HG03520 (cell line): Measurements from ENCODE around the gene HNF4A.

Experiments
- ATAC-seq: cut with Tn5 transposase; IDR thresholded peaks from one replicate; pipeline ENCODE4 v1.9.1; 2021; ENCODE audit warnings: mild to moderate bottlenecking, moderate library complexity; ENCODE audit not compliant: unreplicated experiment

Gene HNF4A

DNA sequence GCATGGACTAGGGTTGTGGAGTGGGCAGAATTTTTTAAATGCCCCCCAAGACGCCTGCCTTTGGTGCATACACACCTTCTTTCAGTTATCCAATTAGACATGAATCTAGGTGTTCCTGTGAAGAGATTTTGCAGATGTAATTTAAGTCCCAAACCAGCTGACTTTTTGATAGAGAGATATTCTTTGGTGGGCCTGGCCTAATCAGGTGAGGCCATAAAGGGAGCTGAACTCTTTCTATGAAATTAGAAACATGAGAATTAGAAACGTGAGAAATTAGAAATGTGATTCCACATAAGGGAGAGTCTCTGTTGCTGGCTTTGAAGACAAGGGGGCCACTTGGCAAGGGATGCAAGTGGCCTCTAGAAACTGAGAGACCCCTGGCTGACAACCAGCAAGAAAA lies 83.8 kb downstream of the HNF4A start:
- ATAC-seq: no peak

DNA sequence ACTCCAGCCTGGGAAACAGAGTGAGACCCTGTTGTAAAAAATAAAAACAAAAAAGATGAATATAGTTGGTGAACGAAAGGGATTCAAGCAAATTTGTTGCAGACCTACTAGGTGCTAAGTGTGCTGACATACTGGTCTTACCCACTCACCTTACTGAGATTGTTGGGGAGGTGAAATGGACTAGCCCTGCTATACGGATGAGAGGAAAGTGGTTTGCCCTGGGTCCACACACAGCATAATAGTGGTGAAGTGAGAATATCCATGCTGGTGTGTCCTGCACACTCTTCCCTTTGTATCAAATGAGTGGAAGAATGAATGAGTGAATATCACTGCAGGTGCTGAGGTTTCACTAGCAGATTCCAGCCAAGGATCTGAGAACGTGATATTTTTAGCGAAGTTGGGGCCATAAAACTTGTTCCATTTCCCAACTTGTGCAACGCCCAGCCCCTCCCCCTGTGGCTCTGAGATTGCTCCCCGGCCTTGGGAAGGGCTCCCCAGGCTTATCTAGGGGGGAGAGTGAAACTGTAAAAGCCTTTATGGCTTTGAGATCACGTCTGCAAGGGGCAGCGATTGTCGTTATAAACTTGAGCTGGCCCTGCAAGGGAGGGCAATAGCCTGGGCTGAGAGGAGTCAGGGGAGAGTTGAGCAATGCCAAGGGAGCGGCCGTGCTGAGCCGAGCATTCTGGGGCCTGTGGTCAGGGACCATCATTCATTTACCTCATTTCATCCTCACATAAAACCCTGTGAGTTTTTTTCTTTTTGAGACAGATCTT lies 87.0 kb downstream of the HNF4A start:
- no peak for ATAC-seq

DNA sequence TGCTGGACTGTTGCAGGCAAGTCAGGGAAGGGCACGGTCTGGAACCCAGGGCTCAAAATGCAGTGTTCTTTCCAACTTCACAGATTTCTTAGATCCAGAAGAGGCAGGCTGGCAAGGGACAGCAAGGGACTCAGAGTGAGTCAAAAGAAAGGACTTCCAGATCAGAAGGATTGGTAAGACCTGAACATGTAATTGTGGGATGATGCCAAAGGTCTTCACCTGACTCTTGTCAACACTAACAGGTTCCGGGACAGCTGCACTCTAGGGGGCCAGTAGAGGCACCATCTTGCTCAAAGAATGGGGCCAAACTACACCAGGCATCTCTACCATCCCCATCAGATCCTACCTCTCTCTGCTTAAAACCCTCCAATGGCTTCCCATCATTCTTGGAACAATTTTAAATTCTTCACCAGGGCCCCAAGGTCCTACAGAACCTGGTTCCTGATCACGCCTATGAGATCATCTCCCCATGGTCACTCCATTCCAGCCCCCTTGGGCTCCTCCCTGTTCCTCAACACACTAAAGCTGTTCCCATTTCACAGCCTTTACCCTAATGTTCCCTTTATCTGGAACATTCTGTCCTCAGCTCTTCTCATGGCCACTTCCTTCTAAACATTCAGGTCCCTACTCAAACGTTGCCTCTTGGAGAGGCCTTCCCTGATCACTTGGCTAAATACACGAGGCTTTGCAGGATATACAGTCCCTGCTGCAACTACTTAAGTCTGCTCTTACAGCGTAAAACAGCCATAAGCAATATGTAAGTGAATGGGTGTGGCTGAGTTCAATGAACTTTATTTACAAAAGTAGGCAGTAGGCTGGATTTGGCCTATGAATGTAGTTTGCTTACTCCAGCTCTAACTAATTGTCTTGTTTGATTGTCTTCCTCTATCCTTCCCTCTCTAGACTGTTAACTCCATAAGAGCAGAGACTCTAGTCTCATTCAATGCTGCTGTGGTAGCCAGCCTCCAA lies 90.5 kb downstream of the HNF4A start:
- ATAC-seq: no peak

DNA sequence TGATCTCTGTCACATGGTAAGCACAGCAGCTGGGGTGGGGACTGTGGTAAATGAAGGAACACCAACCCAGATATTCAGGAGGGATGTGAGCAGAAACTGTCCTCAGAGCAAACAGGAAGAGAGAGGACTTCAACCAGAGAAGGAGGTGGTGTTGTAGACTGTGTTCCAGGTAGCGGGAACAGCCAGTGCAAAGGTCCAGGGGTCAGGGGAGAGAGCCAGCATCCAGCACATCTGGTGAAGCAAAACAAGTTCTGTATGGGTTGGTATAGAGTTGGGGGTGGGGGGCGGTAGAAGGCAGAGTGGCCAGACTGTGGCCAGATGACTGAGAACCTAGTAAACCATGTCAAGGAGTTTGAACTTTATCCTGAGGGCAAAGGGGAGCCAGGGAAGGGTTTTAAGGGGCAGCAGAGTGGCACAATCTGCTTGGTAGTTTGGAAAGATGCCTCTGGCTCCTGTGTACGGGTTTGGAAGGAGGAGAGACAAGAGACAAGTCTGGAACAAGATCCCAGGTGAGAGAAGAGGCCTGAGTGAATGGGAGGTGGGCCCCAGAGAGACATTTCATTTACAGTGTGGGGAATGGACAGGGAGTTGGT lies 92.4 kb downstream of the HNF4A start:
- no peak for ATAC-seq

DNA sequence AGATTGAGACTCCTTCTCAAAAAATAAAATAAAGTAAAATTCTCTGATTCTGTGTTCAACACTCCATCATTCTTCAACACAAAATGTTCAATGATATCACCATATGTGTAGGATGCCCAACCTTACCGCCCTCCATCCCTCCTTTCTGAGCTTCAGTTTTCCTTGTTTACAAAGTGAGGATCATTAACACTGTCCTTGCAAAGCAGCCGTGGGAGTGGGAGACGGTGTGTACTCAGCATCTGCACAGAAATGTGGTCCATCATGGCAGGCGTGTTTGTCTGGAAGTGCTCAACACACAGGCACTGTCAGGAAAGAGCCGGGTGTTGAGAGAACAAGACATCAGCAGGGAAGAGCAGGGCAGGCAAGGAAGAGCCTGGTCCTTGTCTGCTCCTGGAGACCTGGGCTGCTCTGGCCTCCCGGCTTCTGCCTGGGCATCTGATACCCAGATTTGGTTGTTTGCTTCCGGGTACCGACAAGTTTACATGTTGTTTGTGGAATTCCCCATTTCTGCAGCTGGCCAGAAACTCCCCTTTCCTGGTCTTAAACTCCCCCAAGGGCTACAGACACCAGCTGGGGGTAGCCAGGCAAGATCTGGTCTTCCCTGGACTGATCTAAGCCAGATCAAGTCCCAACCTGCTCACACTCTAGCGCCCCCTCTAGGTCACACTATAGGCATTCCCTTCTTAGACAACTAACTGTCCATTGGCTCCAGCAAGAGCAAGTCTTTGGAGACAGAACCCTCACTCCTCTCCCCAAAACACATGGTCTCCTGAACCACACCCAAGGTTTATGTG lies 93.5 kb downstream of the HNF4A start:
- no peak for ATAC-seq

DNA sequence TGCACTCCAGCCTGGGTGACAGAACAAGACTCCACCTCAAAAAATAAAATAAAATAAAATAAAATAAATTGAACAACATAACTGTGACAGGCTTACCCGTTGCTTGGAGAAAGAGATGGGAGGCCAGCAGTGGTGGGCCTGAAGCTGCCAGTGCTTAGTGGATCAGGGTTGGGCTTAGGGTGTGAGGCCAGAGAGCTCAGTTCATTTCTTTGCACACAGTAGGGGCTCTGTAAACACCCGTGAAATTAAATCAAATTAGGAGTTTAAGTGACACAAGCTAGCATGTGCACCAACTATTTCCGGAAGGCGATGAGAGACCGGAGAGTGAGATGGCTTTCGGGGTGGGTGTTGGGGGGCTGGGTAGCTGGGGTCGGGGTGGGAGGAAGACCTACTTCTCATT lies 94.4 kb downstream of the HNF4A start:
- no peak for ATAC-seq

DNA sequence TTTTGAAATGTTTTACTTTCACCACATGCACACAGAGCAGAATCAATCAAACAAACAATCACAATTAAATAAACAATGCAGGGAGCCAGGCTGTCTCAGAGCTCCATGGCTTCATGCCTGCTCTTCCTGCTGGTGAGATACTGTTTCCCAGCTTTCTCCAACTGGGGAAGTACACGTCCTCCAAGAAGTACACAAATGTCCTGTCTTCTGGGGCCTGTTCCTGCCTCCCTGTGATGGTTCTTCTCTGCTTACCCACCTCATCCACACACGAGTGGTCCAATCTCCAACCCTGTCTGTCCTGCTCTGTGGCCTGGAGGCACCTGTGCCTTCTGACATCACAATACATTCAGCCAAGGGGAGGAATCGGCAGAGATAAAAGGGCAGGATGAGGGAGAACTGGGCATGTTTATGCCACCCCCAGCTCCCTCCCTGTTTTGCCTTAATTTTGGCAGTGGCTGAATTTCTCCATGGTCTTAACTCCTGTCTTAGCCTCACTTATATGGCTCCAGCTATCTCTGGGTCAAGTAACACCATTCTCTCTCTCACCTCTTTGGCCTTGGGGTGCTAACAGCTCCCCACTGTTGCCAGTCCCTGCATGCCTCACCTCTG lies 94.9 kb downstream of the HNF4A start:
- ATAC-seq: no peak

DNA sequence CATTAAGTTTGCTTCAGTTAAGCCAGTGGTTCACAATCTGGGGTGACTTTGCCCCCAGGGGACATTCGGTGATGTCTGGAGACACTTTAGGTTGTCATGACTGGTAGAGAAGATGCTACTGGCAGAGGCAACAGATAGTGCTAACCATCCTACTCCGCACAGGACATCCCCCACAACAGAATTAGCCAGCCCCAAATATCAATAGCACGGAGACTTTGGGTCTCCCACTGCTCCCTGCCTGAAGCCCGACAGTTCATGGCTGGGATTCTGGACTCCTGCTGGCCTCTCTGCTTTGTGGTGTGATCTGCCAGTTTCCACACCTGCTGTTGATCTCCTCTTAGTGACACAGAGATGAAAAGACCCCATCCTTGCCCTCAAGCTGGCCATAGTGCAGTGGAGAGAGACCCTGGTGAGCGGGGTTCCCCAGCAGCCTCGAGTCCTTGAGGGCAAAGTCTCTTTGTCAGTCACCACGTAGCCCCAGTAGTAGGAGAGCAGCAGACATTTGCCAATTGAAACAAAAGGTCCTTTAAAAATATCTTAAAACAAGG lies 95.5 kb downstream of the HNF4A start:
- no peak for ATAC-seq

DNA sequence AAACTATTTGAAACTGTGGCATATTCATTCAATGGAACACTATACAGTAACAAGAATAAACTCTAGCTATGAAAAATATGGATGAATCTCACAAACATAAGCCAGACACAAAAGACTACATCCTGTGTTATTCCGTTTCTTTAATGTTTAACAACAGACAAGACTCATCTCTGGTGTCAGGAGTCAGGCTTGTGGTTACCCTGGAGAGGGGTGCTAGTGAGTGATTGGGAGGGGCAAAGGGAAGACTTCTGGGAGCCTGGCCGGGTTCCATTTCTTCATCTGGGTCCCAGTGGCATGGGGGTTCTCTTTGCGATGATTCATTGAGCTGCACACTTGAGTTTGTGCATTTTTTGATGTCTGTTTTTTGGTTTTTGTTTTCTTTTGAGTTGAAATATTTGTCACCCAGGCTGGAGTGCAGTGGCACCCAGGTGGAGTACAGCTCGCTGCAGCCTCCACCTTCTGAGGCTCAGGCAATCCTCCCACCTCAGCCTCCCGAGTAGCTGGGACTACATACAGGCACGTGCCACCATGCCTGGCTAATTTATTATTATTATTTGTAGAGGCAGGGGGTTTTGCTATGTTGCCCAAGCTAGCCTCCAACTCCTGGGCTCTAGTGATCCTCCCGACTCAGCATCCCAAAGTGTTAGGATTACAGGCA lies 98.9 kb downstream of the HNF4A start:
- ATAC-seq: no peak

DNA sequence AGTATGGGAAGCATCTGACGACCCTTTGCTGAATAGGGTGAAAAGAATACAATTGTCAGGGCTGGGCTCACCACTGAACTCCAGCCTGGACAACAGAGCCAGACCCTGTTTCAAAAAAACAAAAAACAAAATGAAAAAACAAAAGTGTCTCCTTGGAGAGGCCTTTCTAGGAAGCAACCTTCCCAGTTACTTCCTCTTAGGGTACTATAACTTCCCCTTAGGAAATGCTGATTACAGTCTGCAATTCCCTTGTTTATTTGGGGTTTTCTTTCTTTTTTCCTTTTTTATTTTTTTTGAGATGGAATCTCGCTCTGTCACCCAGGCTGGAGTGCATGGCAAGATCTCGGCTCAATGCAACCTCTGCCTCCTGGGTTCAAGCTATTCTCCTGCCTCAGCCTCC lies 99.6 kb downstream of the HNF4A start:
- no peak for ATAC-seq

DNA sequence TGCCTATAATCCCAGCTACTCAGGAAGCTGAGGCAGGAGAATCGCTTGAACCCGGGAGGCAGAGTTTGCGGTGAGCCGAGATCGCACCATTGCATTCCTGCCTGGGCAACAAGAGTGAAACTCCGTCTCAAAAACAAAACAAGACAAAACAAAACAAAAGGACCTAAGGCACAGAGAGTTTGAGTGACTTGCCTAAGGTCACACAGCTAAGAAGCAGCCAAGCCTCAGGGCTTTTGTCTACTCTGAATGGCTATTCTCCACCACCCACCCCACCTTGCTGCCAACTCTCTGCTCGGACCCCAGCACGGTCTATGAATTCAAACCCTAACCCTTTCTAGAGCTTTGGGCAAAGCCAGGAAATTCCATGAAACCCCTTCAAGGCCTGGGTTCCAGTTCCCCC lies 101.1 kb downstream of the HNF4A start:
- no peak for ATAC-seq

DNA sequence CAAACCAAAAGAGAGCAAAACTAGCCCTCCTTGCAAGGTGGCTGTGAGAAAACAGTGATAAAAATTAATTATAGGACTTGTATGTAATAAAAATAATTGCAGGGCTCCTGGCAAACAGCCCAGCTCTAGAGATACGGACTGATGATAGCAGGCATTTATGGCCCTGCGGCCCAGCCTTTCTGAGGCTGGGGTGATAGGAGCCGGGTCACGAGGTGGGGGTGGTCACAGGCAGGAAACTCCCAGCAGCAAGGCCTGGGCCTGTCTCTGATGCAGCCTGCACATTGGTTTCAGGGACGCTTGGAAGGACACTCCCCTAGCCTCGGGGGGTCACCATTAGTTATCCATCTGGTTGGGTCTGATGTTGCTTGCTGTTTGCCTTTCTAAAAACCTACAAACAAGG lies 101.5 kb downstream of the HNF4A start:
- no peak for ATAC-seq

DNA sequence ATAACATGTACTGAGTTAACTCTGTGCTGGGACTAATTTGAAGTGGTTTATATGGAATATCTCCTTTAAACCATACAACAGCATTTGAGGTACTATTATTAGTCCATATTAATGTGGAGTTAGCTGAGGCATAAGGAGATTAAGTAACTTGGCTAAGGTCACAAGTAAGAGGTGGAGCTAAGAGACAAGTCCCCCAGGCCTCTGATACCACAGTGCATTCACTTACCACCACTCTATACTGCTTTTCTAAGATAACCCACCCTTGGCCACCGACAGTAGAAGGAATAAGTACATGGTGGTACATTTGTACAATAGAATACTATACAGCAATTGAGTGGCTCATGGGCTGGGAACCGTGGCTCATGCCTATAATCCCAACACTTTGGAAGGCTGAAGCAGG lies 103.8 kb downstream of the HNF4A start:
- no peak for ATAC-seq

DNA sequence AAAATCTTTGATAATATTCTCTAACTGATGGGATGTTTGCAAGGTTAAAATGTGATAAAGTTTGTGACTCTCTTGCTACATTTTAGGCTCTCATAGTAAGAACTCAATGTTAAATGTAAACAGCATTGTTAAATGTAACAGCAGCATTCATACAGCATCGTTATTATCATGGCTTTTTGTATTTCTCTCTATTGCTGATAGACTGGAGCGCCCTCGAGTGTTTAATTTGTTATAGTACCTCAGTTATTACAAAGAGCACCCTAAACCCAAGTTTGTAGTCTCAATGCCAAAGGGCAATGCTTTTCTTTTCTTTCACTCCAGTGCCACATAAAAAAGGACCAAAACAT lies 105.3 kb downstream of the HNF4A start:
- no peak for ATAC-seq

DNA sequence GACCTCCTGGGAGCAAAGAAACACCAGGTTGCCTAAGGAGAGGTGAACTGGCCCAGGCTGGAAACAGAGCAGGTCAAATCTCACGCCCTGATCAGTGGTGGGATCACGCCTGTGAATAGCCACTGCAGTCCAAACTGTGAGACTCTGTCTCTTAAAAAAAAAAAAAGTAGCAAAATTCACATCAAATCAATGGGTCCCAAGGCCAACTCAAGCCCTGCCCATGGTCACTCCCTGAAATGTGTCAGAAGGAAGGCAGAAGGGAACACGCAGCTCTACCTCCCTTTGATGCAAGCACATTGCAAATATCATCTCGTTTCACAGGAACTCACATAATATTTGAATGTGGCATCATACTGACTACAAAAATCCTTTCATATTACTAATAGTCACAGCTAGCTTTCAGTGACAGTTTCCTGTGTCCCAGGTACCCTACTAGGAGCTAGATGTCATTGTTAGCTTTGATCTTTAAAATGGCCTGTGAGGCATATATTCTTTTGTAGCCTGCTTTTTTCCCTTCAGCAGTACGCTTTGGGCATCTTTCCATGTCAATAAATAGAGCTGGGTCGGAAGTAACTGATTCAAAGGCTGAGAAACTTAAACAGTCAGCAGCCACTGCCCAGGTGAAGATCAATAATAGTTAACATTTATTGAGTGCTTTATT lies 105.8 kb downstream of the HNF4A start:
- no peak for ATAC-seq

DNA sequence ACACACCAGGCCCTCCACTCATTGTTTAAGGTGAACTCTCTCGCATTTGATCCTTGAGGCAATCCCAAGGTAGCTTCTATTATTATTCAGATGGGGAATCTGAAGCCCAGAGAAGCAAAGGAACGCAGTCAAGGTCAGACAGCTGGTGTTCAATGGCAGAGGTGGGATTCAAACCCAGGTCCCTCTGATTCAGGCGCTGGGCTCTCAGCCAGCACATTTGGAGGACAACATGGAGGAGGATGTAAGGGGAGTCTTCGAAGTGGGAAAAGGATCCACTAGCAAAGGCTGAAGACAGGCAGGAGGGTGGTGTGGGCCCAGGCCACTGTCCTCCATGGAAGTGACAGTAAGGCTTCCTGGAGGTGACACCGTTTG lies 106.3 kb downstream of the HNF4A start:
- no peak for ATAC-seq

DNA sequence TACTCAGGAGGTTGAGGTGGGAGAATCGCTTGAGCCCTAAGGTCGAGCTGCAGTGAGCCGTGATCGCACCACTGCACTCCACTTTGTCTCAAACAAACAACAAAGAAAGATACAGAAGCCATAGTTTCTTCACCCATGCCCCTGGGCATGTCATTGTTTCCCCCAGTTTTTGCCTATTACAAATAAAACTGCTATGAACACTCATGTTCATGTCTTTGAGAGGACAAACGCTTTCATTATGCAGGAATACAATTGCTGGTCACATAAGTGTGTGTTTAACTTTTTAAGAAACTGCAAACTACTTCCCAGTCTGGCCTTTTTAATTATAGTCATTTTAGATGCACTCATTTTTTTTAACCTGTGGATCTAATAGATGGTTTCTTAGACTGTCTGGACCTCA lies 108.0 kb downstream of the HNF4A start:
- ATAC-seq: no peak

DNA sequence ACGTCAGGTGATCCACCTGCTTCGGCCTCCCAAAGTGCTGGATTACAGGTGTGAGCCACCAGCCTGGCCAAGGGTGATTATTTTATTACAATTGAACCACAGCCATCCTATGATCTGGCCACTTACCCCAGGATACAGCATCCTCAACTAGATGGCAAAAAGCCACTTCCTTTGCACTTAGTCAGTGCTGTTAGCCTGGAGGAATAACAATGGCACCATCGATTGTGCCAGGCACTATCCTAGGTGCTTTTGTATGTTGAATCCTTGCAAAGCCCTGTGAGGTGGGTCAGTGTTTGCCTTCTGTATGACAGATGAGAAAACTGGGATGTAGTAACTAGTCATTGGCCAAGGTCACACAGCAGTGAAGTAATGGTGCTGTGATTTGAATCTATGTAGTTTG lies 109.0 kb downstream of the HNF4A start:
- ATAC-seq: no peak

DNA sequence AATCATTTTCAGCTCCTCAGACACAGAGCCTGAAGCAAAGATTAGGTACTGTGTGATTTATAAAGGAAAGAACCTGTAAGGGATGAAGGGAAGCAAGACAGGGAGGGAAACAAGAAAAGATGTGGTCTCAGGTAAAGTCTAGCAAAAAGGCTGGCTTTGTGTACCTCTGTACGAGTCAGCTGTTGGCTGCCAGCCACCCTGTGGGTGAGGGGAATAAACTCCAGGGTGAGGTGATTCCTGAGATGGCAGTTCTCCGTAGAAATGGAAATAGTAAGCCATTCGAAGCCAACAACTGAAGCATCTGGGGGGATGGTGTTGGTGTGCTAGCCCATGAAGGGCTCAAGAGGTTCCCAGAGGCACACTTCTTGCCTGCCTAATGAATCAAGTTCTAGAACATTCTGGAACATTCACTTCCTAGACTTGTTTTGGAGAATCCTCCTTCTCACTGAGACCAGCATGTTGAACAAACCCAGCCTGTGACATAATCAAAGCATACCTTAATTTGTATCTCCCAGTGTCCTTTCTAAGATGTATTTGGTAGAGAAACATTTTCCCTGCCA lies 109.6 kb downstream of the HNF4A start:
- ATAC-seq: no peak
